Measurements from ENCODE around the gene KNDC1.

KNDC1 gene

DNA sequence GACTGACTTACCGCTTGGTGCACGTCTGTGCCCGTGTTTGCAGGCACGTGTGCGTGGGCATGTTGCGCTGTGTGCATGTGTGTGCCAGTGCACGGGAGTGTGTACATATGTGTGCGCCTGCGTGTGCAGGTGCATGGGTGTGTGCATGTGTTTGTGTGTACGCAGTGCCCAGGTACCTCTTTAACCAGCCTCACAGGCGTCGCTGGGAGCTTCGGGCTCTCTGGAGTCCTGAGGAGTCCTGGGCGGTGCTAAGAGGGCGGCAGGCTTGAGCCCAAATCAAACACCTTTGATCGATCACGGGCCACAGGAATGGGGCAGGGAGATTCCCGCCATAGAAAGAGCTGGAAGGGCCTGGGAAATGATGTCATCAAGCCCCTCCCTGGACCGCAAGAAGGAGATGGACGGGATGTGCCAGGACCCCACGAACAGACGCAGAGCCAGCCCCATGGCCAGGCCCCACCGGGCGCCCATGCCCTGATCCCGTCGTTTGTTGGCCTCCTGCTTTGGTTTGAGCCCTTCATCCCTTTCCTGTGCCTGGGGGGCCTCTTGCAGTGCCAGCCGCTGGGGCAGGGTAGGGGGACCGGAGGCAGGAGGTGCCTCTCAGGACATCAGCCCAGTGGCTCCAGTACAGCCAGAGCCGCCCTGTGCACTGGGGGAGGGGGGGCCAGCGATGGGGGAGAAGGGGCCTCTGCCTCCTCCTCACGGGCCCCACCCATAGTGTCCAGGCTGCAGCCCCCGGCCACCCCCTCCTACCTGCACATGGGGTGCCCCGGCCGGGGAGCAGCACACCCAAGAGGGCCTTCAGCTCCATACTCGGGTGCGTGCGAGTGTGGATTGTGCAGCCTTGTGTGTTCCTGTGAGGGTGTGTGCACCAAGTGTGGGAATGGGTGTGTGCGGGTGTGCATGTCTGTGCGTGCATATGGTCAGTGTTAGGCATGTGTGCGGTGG, 5.8 kb downstream of the KNDC1 start:
- ChIA-PET CTCF (no interaction called here), POLR2A (no interaction called here)
- Histone ChIP-seq H3K4me1 (ENCODE audit: control insufficient read depth, insufficient read depth, low read length) (no peaks in the 10 kb centered on the region), H3K27ac (ENCODE audit: extremely low read depth, low read depth, low read length) (no peak overlapping the region), H3K36me3 (ENCODE audit: control insufficient read depth in 2 of 2, insufficient read depth in 1 of 2, low read length in 2 of 2) (peaks cover 0 to 26% of the 10 kb centered on the region in 2 experiments; a peak in 1 of 3 replicates), H3K4me3 (ENCODE audit: low read depth, low read length) (no peak overlapping the region), H3K9me3 (ENCODE audit: control insufficient read depth, insufficient read depth, low read depth, low read length) (no peaks in the 10 kb centered on the region)
- TF ChIP-seq ZNF560 (tag by site-specific recombination; IDR thresholded peaks at IDR 0.05; ENCODE audit: borderline replicate concordance) (no peak), ZNF768 (tag by site-specific recombination; IDR thresholded peaks at IDR 0.05) (no peak), ZSCAN18 (tag by site-specific recombination; IDR thresholded peaks at IDR 0.05) (no peak), ZNF354C (tag by site-specific recombination; IDR thresholded peaks at IDR 0.05; ENCODE audit: borderline replicate concordance, low read depth) (no peak), PRDM2 (tag by site-specific recombination; IDR thresholded peaks at IDR 0.05; ENCODE audit: borderline replicate concordance) (no peak), ZNF112 (tag by site-specific recombination; IDR thresholded peaks at IDR 0.05) (no peak), MYNN (tag by site-specific recombination; IDR thresholded peaks at IDR 0.05; ENCODE audit: borderline replicate concordance) (no peak), ZNF670 (tag by site-specific recombination; IDR thresholded peaks at IDR 0.05; ENCODE audit: low read depth) (no peak), ZFP37 (tag by site-specific recombination; IDR thresholded peaks at IDR 0.05) (no peak), GFI1B (tag by site-specific recombination; IDR thresholded peaks at IDR 0.05) (no peak), ZNF830 (tag by site-specific recombination; IDR thresholded peaks at IDR 0.05; ENCODE audit: low read depth) (no peak)
- TF ChIP-seq, protein P1, sequence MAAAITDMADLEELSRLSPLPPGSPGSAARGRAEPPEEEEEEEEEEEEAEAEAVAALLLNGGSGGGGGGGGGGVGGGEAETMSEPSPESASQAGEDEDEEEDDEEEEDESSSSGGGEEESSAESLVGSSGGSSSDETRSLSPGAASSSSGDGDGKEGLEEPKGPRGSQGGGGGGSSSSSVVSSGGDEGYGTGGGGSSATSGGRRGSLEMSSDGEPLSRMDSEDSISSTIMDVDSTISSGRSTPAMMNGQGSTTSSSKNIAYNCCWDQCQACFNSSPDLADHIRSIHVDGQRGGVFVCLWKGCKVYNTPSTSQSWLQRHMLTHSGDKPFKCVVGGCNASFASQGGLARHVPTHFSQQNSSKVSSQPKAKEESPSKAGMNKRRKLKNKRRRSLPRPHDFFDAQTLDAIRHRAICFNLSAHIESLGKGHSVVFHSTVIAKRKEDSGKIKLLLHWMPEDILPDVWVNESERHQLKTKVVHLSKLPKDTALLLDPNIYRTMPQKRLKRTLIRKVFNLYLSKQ (tag by site-specific recombination; IDR thresholded peaks at IDR 0.05; ENCODE audit: borderline replicate concordance) = no peak
- TF ChIP-seq, protein P2, sequence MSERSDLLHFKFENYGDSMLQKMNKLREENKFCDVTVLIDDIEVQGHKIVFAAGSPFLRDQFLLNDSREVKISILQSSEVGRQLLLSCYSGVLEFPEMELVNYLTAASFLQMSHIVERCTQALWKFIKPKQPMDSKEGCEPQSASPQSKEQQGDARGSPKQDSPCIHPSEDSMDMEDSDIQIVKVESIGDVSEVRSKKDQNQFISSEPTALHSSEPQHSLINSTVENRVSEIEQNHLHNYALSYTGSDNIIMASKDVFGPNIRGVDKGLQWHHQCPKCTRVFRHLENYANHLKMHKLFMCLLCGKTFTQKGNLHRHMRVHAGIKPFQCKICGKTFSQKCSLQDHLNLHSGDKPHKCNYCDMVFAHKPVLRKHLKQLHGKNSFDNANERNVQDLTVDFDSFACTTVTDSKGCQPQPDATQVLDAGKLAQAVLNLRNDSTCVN (tag by site-specific recombination; optimal IDR thresholded peaks at IDR 0.05) = no peak
- TF ChIP-seq, protein P3, sequence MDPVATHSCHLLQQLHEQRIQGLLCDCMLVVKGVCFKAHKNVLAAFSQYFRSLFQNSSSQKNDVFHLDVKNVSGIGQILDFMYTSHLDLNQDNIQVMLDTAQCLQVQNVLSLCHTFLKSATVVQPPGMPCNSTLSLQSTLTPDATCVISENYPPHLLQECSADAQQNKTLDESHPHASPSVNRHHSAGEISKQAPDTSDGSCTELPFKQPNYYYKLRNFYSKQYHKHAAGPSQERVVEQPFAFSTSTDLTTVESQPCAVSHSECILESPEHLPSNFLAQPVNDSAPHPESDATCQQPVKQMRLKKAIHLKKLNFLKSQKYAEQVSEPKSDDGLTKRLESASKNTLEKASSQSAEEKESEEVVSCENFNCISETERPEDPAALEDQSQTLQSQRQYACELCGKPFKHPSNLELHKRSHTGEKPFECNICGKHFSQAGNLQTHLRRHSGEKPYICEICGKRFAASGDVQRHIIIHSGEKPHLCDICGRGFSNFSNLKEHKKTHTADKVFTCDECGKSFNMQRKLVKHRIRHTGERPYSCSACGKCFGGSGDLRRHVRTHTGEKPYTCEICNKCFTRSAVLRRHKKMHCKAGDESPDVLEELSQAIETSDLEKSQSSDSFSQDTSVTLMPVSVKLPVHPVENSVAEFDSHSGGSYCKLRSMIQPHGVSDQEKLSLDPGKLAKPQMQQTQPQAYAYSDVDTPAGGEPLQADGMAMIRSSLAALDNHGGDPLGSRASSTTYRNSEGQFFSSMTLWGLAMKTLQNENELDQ (tag by site-specific recombination; IDR thresholded peaks at IDR 0.05; ENCODE audit: low read depth) = no peak
